MM.1S (cell line): ENCODE data around the gene COG5.

Experiments used
- DNase-seq: peaks from one replicate; pipeline ENCODE4 v3.0.0-alpha.2; 2015
- H2AFZ ChIP-seq: fragments of 300-600 bp; sonication (generic); 2 replicates; pipeline ENCODE4 v1.6.0; 2016; ENCODE audit warnings: antibody characterized with exemption, low read length
- H3F3A ChIP-seq: fragments of 300-600 bp; sonication (generic); 2 replicates; pipeline ENCODE4 v1.6.1; 2016; ENCODE audit warnings: mild to moderate bottlenecking, antibody characterized with exemption, low read length, moderate library complexity, mixed read lengths; ENCODE audit not compliant: insufficient read depth
- H3K27ac ChIP-seq: fragments of 300-600 bp; sonication (generic); 2 replicates; pipeline ENCODE4 v1.5.1; 2016; ENCODE audit warnings: mild to moderate bottlenecking, low read length
- H3K27me3 ChIP-seq: fragments of 300-600 bp; sonication (generic); replicated peaks from 2 replicates; pipeline ENCODE4 v1.6.0; 2016; ENCODE audit warnings: low read length; ENCODE audit not compliant: insufficient read depth
- H3K36me3 ChIP-seq: fragments of 300-600 bp; sonication (generic); replicated peaks from 2 replicates; pipeline ENCODE4 v1.6.1; 2016; ENCODE audit warnings: mild to moderate bottlenecking, low read length, mixed read lengths; ENCODE audit not compliant: insufficient read depth
- H3K4me1 ChIP-seq: fragments of 300-600 bp; sonication (generic); 2 replicates; pipeline ENCODE4 v1.6.1; 2016; ENCODE audit warnings: low read length, mixed read lengths
- H3K4me2 ChIP-seq: fragments of 300-600 bp; sonication (generic); 2 replicates; pipeline ENCODE4 v1.6.0; 2016; ENCODE audit warnings: low read depth, low read length
- H3K4me3 ChIP-seq: fragments of 300-600 bp; sonication (generic); 2 replicates; pipeline ENCODE4 v1.5.1; 2016; ENCODE audit warnings: low read length, mixed read lengths
- H3K79me2 ChIP-seq: fragments of 300-600 bp; sonication (generic); 2 replicates; pipeline ENCODE4 v1.6.1; 2016; ENCODE audit warnings: mixed run types, low read length, mixed read lengths
- H3K9ac ChIP-seq: fragments of 300-600 bp; sonication (generic); 2 replicates; pipeline ENCODE4 v1.6.1; 2016; ENCODE audit warnings: low read length, mixed read lengths
- H3K9me2 ChIP-seq: fragments of 300-600 bp; sonication (generic); replicated peaks from 2 replicates; pipeline ENCODE4 v1.6.1; 2016; ENCODE audit warnings: mild to moderate bottlenecking, low read length, mixed read lengths; ENCODE audit not compliant: insufficient read depth
- H3K9me3 ChIP-seq: fragments of 300-600 bp; sonication (generic); replicated peaks from 2 replicates; pipeline ENCODE4 v1.6.1; 2016; ENCODE audit warnings: mild to moderate bottlenecking, low read length, mixed read lengths; ENCODE audit not compliant: insufficient read depth
- H4K20me1 ChIP-seq: fragments of 300-600 bp; sonication (generic); 2 replicates; pipeline ENCODE4 v1.6.1; 2016; ENCODE audit warnings: mild to moderate bottlenecking, low read length, moderate library complexity, mixed read lengths; ENCODE audit not compliant: insufficient read depth
- EZH2 ChIP-seq: fragments of 300-600 bp; sonication (generic); optimal IDR thresholded peaks from 2 replicates; pipeline ENCODE3; 2017; ENCODE audit warnings: low read depth, mild to moderate bottlenecking, antibody characterized with exemption, low read length, mixed read lengths
- EZH2phosphoT487 ChIP-seq: fragments of 300-600 bp; sonication (generic); IDR thresholded peaks from 2 replicates; pipeline ENCODE4 v1.6.1; 2018; ENCODE audit warnings: antibody characterized with exemption, low read length
- TF ChIP-seq, protein P1 (sequence below): fragments of 300-600 bp; sonication (generic); IDR thresholded peaks from 2 replicates; pipeline ENCODE4 v1.5.1; 2016; ENCODE audit warnings: antibody characterized with exemption, low read length, mixed read lengths

Gene COG5

DNA sequence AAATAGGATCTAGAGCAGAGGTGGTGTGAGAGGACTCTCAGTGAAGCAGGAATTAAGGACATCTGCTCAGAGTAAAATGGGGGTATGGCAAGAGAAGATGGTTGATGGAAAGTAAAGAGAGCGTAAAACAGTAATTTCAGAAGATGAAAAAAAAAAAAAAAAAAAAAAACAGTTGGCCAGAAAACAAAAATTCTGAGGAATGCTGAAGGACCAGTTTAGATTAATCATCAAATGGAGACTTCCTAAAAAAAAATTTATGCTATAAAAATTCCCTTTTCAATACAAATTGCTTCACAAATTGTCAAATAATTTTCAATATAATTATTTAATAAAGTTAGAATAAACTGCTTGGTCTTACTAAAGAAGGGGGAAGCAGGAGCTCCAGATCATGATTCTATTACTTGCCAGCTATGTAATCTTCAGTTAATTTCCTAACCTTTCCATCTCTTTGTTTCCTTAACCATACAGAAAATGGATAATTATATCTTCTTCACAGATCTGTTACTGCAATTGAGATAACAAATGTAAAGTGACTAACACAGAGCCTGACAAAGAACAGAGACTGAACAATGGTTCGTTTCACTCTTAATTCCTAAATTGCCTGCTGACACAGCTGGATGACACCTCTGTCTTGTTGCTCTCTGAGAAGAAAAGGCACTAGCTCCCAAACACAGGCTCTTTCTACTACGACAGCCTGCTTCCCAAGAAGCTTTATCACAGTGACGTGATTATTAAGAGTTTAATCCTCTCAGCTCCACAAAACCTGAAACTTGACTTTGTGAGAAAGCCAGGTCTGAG lies 158.8 kb downstream of the COG5 start:
- no peaks in the 10 kb centered on the region for H3F3A ChIP-seq
- H3K9ac ChIP-seq, result no peak overlapping the region
- no peak overlapping the region for H3K4me2 ChIP-seq
- H3K4me1 ChIP-seq, result no peaks in the 10 kb centered on the region
- no peak for TF ChIP-seq EZH2
- TF ChIP-seq, protein P1, sequence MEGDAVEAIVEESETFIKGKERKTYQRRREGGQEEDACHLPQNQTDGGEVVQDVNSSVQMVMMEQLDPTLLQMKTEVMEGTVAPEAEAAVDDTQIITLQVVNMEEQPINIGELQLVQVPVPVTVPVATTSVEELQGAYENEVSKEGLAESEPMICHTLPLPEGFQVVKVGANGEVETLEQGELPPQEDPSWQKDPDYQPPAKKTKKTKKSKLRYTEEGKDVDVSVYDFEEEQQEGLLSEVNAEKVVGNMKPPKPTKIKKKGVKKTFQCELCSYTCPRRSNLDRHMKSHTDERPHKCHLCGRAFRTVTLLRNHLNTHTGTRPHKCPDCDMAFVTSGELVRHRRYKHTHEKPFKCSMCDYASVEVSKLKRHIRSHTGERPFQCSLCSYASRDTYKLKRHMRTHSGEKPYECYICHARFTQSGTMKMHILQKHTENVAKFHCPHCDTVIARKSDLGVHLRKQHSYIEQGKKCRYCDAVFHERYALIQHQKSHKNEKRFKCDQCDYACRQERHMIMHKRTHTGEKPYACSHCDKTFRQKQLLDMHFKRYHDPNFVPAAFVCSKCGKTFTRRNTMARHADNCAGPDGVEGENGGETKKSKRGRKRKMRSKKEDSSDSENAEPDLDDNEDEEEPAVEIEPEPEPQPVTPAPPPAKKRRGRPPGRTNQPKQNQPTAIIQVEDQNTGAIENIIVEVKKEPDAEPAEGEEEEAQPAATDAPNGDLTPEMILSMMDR, result no peak
- TF ChIP-seq EZH2phosphoT487, result no peak
- no peak overlapping the region for H3K4me3 ChIP-seq
- no peak overlapping the region for H2AFZ ChIP-seq
- no peaks in the 10 kb centered on the region for H3K27me3 ChIP-seq
- no peak overlapping the region for H3K27ac ChIP-seq
- H4K20me1 ChIP-seq, result no peaks in the 10 kb centered on the region
- H3K79me2 ChIP-seq, result no peaks in the 10 kb centered on the region
- no peaks in the 10 kb centered on the region for H3K9me3 ChIP-seq
- no peaks in the 10 kb centered on the region for H3K36me3 ChIP-seq
- H3K9me2 ChIP-seq, result no peaks in the 10 kb centered on the region
- no peak for DNase-seq

GRCh38 chr7:107398161-107398560 lies 165.6 kb downstream of the COG5 start:
- Histone ChIP-seq H3K36me3 (no peaks in the 10 kb centered on the region), H3K4me1 (no peaks in the 10 kb centered on the region), H3K4me3 (no peak overlapping the region), H3K27me3 (no peaks in the 10 kb centered on the region), H3K9ac (no peak overlapping the region), H3K79me2 (no peaks in the 10 kb centered on the region), H3F3A (no peaks in the 10 kb centered on the region), H3K27ac (no peak overlapping the region), H3K9me3 (no peaks in the 10 kb centered on the region), H4K20me1 (no peaks in the 10 kb centered on the region), H3K9me2 (no peaks in the 10 kb centered on the region), H2AFZ (no peak overlapping the region), H3K4me2 (no peak overlapping the region)
- no peak for DNase-seq
- TF ChIP-seq, protein P1, result no peak
- TF ChIP-seq EZH2phosphoT487 (no peak), EZH2 (no peak)

DNA sequence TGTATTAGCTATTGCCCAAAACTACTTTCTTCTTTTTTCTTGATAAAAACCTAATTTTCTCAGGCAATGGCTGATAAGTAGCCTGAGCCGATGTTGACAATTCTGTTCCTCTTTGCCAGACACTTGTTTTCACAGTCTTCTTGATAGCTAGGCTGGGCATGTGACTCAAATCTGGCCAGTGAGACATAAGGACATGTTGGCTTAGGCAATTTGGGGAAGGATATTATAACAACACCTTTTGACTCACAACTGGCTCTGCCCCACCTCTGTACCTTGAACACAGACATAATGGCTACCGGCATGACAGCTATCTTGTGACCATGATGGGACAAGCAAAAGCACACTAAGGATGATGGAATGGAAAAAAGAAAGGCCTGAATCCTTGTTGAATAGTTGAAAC lies 166.7 kb downstream of the COG5 start:
- Histone ChIP-seq H3K9me2 (no peaks in the 10 kb centered on the region), H3K4me3 (no peak overlapping the region), H2AFZ (no peak overlapping the region), H3F3A (no peaks in the 10 kb centered on the region), H3K4me1 (no peaks in the 10 kb centered on the region), H3K4me2 (no peak overlapping the region), H3K27ac (no peak overlapping the region), H3K36me3 (no peaks in the 10 kb centered on the region), H3K27me3 (no peaks in the 10 kb centered on the region), H3K79me2 (no peaks in the 10 kb centered on the region), H3K9me3 (no peaks in the 10 kb centered on the region), H4K20me1 (no peaks in the 10 kb centered on the region), H3K9ac (no peak overlapping the region)
- TF ChIP-seq EZH2phosphoT487 (no peak), EZH2 (no peak)
- TF ChIP-seq, protein P1, result no peak
- DNase-seq, result no peak
